Cardiac fibroblast (primary cell): ENCODE results near the gene VRK3.
A peak's percentile ranks its signal among the peaks of the same experiment; 100 is the strongest.
"Not testable (repeated sequence)": the region's sequence is repeated elsewhere in the genome, so short reads cannot be mapped to it uniquely, and the experiment has no call there.

Experiments
- DNase-seq, 2 donors: peaks; one replicate each; pipeline versions ENCODE4 v3.0.0 to v3.0.0-alpha.2; 2010; ENCODE audit warnings: low read depth in 2 of 2
- H3K4me3 ChIP-seq, 2 donors: replicated peaks in 1 of 2; 1 replicate in 1 of 2; 2 replicates in 1 of 2; pipeline ENCODE4 v1.5.1; 2011; ENCODE audit warnings: low read depth in 2 of 2, low read length in 2 of 2, mild to moderate bottlenecking in 2 of 2, moderate library complexity in 1 of 2
- TF ChIP-seq, protein P1 (sequence below): IDR thresholded peaks from one replicate; pipeline ENCODE4 v1.5.1; 2011; ENCODE audit warnings: low read depth, mild to moderate bottlenecking, low read length, inconsistent platforms

The VRK3 gene, protein sequence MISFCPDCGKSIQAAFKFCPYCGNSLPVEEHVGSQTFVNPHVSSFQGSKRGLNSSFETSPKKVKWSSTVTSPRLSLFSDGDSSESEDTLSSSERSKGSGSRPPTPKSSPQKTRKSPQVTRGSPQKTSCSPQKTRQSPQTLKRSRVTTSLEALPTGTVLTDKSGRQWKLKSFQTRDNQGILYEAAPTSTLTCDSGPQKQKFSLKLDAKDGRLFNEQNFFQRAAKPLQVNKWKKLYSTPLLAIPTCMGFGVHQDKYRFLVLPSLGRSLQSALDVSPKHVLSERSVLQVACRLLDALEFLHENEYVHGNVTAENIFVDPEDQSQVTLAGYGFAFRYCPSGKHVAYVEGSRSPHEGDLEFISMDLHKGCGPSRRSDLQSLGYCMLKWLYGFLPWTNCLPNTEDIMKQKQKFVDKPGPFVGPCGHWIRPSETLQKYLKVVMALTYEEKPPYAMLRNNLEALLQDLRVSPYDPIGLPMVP

DNA sequence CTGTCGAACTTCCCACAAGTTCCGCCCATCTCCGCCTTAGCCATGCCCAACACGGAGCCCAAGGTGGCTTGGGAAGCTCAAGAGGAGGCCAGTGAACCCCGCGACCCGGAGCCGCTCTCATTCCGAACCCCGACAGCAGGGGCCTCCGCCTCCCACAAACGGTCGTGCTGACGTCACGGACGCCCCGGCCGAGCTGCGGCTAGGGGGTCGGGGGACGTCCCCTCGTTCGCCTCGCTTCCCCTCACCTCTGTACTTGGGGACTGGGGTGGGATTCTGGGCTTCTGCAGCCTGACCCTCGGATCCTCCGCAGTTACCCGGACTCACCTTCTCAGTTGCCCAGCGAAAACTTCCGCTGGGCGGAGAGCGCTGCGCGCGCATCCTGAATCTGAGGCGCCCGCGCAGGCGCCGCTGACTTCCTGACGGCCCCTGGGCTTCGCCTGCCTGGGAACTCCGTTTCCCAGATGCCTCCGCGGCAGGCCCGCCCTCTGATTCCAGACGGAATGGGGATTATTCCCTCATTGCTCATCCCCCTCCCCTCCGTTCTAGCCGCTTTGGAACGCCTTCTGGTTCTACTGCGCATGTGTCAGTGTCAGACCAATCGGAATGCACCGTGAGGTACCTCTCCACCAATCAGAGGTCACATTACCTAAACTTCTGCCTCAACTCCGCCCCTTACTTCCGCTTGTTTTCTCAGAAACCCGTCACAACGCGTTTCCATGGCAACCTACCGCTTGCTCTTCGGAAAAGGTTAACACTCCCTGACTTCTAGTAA, at the start of gene VRK3:
VRK3 (minus strand) TSS at position 351 of the 772 bp plus-strand sequence. CDS start 9,210 bp downstream, outside the sequence.
- TF ChIP-seq, protein P1, sequence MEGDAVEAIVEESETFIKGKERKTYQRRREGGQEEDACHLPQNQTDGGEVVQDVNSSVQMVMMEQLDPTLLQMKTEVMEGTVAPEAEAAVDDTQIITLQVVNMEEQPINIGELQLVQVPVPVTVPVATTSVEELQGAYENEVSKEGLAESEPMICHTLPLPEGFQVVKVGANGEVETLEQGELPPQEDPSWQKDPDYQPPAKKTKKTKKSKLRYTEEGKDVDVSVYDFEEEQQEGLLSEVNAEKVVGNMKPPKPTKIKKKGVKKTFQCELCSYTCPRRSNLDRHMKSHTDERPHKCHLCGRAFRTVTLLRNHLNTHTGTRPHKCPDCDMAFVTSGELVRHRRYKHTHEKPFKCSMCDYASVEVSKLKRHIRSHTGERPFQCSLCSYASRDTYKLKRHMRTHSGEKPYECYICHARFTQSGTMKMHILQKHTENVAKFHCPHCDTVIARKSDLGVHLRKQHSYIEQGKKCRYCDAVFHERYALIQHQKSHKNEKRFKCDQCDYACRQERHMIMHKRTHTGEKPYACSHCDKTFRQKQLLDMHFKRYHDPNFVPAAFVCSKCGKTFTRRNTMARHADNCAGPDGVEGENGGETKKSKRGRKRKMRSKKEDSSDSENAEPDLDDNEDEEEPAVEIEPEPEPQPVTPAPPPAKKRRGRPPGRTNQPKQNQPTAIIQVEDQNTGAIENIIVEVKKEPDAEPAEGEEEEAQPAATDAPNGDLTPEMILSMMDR = peak; percentile 10
- DNase-seq = peak; percentile 100

DNA sequence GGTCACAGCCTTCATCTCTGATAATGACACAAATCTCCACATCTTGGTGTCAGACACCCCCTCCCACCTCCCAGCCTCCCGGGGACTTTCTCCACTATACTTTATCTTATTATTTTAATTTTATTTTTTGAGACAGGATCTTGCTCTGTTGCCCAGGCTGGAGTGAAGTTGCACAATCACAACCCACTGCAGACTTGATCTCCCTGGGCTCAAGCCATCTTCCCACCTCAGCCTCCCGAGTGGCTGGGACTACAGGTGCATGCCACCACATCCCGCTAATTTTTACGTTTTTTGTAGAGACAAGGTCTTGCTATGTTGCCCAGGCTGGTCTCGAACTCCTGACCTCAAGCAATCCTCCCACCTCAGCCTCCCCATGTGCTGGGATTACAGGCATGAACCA, 43.2 kb upstream of the VRK3 start:
- not testable (repeated sequence) for H3K4me3 ChIP-seq, DNase-seq

More for the DNA sequence above, at the start of gene VRK3:
- peak within 1 kb of the TSS; percentile 99 to 100 for H3K4me3 ChIP-seq

DNA sequence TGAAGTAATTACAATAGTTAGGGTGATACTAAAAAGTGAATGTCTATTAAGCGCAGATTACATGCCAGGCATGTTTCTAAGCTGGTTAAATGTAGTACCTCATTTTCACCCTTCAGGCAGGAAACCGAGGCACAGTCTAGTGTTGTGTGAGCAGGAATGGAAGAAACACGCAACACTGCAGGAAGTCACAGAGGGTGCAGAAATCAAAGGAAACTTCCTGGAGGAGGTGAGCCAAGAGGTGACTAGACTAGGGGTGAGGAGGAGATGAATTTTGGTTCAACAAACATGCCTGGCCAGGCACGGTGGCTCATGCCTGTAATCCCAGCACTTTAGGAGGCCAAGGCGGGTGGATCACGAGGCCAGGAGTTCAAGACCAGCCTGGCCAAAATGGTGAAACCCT, 42.4 kb upstream of the VRK3 start:
- TF ChIP-seq, protein P1 = no peak
- no peak overlapping the region for H3K4me3 ChIP-seq
- no peak for DNase-seq

DNA sequence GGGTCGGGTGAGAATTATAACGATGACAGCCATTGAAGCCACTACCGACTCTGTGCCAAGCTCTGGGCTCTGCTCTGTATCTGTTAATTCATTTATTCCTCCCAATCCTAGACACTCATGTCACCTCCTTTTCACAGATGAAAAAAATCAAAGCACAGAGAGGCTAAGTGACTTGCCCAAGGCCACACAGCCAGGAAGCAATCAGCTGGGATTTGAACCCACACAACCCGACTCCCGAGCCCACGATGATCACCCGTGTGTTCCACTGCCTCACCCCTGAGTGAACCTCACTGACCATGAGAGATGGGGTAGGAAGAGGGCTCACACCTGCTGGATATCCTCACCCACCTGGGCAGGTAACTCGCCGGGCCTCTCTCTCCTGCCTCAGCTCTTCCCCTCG, 40.8 kb upstream of the VRK3 start:
- TF ChIP-seq, protein P1 = no peak
- no peak overlapping the region for H3K4me3 ChIP-seq
- no peak for DNase-seq

DNA sequence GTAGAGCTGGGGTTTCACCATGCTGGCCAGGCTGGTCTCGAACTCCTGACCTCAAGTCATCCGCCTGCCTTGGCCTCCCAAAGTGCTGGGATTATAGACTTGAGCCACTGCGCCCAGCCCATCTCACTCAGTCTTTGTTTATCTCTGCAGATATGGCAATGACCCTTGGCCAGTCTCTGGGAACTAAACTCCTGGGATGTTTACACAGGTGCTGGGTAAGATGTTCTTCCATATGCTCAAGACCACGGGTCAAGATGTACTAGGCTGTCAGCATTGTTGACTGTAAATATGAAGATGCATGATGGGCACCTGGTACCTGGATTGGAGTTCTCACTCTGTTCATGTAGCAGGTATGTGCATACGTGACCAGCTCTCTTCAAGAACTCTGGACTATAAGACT, 36.5 kb upstream of the VRK3 start:
- TF ChIP-seq, protein P1 = no peak
- H3K4me3 ChIP-seq = no peak overlapping the region
- DNase-seq = no peak

DNA sequence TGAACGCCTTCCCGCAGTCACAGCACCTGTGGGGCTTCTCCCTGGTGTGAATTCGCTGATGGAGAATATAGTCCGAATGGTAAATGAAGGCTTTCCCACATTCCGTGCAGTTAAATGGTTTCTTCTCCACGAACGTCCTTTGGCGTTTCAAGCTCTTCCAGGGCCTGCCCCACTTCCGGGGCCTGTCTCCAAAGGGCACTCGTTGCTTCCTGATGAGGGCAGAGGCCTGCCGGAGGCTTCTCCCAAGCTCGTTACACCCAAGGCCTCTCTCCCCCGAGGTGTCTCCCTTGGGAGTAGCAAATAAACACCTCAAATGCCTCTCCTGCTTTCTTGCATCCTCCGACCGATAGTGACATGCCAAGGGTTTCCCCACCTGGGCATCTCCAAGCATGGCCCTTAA, 34.9 kb upstream of the VRK3 start:
- TF ChIP-seq, protein P1 = no peak
- no peak for DNase-seq
- H3K4me3 ChIP-seq = no peak overlapping the region

DNA sequence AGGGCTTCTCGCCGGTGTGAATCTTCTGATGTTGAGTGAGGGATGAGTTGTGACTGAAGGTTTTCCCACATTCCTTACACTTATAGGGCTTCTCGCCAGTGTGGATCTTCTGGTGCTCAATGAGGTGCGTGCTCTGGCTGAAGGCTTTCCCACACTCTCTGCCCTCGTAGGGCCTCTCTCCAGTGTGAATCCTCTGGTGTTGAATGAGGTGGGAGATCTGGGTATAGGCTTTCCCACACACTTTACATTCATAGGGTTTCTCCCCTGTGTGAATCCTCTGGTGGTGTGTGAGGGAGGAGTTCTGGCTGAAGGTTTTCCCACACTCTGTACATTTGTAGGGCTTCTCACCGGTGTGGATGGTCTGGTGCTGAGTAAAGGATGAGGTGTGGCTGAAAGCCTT, 33.9 kb upstream of the VRK3 start:
- no peak overlapping the region for H3K4me3 ChIP-seq
- no peak for DNase-seq
- TF ChIP-seq, protein P1 = no peak
